IMR-90 (cell line): ENCODE results near the gene CDH26. TPM values are rescaled to one million over a fixed set of nuclear protein-coding genes. Genes with fewer than 3 reads are reported as not detected.

Experiments
- ATAC-seq: fragments of 200-7000 bp; cut with Tn5 transposase; 2 replicates; pipeline ENCODE4 v1.9.1; 2020; ENCODE audit warnings: low read depth, mild to moderate bottlenecking, moderate library complexity
- BruUV-seq: library from RNA; stranded (reverse); fragments of 400-500 nt; replicated peaks from 2 replicates; lab custom pipeline; 2021; lab: Mats Ljungman, UMichigan
- CTCF ChIA-PET: fragments of 300-600 bp; formaldehyde crosslinking; extraction: SDS; loops from one replicate; lab custom pipeline; 2021; ENCODE audit warnings: antibody characterized with exemption; lab: Yijun Ruan, JAX
- POLR2A ChIA-PET: fragments of 300-600 bp; sonication (Branson Sonifier 250); formaldehyde crosslinking; loops from one replicate; lab custom pipeline; 2022; ENCODE audit warnings: antibody characterized with exemption; ENCODE audit not compliant: unreplicated experiment; lab: Charles Lee
- DNase-seq: peaks from one replicate; pipeline ENCODE4 v3.0.0; 2013
- H2AFZ ChIP-seq: replicated peaks from 2 replicates; pipeline ENCODE3; 2013; ENCODE audit warnings: low read length, mild to moderate bottlenecking; ENCODE audit not compliant: poor library complexity
- H2AK5ac ChIP-seq: 2 replicates; pipeline ENCODE4 v1.6.1; 2013; ENCODE audit warnings: low read depth, low read length, inconsistent platforms
- H2AK9ac ChIP-seq: replicated peaks from 2 replicates; pipeline ENCODE3; 2013; ENCODE audit warnings: mild to moderate bottlenecking, low read depth, low read length, moderate library complexity; ENCODE audit not compliant: poor library complexity
- H2BK120ac ChIP-seq: 2 replicates; pipeline ENCODE4 v1.6.1; 2013; ENCODE audit warnings: low read depth, low read length, inconsistent platforms
- H2BK15ac ChIP-seq: 3 replicates; pipeline ENCODE4 v1.6.1; 2013; ENCODE audit warnings: low read depth, low read length, inconsistent platforms
- H2BK20ac ChIP-seq: 2 replicates; pipeline ENCODE4 v1.6.1; 2013; ENCODE audit warnings: low read depth, mild to moderate bottlenecking, inconsistent platforms, low read length, moderate library complexity
- H2BK5ac ChIP-seq: 2 replicates; pipeline ENCODE4 v1.6.1; 2013; ENCODE audit warnings: mild to moderate bottlenecking, low read depth, low read length, inconsistent platforms; ENCODE audit not compliant: poor library complexity, severe bottlenecking
- H3K14ac ChIP-seq: replicated peaks from 2 replicates; pipeline ENCODE4 v1.6.1; 2013; ENCODE audit warnings: low read depth, low read length, inconsistent platforms
- H3K18ac ChIP-seq: 2 replicates; pipeline ENCODE4 v1.6.1; 2013; ENCODE audit warnings: low read depth, low read length, control low read depth
- H3K23ac ChIP-seq: 2 replicates; pipeline ENCODE4 v1.6.1; 2013; ENCODE audit warnings: low read depth, low read length, inconsistent platforms
- H3K27ac ChIP-seq: 2 replicates; pipeline ENCODE4 v1.5.1; 2013; ENCODE audit warnings: mild to moderate bottlenecking, control low read depth, low read length; ENCODE audit not compliant: insufficient read depth
- H3K27me3 ChIP-seq: 2 replicates; pipeline ENCODE4 v1.6.1; 2013; ENCODE audit warnings: low read length; ENCODE audit not compliant: control insufficient read depth, insufficient read depth
- H3K36me3 ChIP-seq: 2 replicates; pipeline ENCODE4 v1.6.1; 2013; ENCODE audit warnings: low read length, mixed read lengths; ENCODE audit not compliant: control insufficient read depth, insufficient read depth
- H3K4ac ChIP-seq: 2 replicates; pipeline ENCODE4 v1.6.1; 2013; ENCODE audit warnings: low read depth, low read length, inconsistent platforms
- H3K4me1 ChIP-seq: 2 replicates; pipeline ENCODE4 v1.6.1; 2013; ENCODE audit warnings: low read length, mixed read lengths; ENCODE audit not compliant: control insufficient read depth, insufficient read depth
- H3K4me2 ChIP-seq: 2 replicates; pipeline ENCODE4 v1.6.1; 2013; ENCODE audit warnings: low read depth, mild to moderate bottlenecking, control low read depth, low read length, moderate library complexity
- H3K4me3 ChIP-seq: 2 replicates; pipeline ENCODE4 v1.5.1; 2013; ENCODE audit warnings: low read depth, mild to moderate bottlenecking, control low read depth, low read length, moderate library complexity; ENCODE audit not compliant: insufficient read depth
- H3K56ac ChIP-seq: 2 replicates; pipeline ENCODE4 v1.6.1; 2013; ENCODE audit warnings: low read length, inconsistent platforms; ENCODE audit not compliant: insufficient read depth; ENCODE audit errors: extremely low read depth
- H3K79me1 ChIP-seq, 2 experiments: 2 replicates each; pipeline ENCODE4 v1.6.1; 2013; ENCODE audit warnings: low read length in 2 of 2, inconsistent platforms in 1 of 2, low read depth in 1 of 2
- H3K9ac ChIP-seq: 2 replicates; pipeline ENCODE4 v1.6.1; 2013; ENCODE audit warnings: low read depth, low read length, control low read depth
- H3K9me1 ChIP-seq: 2 replicates; pipeline ENCODE4 v1.6.1; 2013; ENCODE audit warnings: low read length, inconsistent platforms; ENCODE audit not compliant: insufficient read depth
- H3K9me3 ChIP-seq: 2 replicates; pipeline ENCODE4 v1.6.1; 2013; ENCODE audit warnings: low read length; ENCODE audit not compliant: control insufficient read depth, insufficient read depth
- H4K20me1 ChIP-seq: 2 replicates; pipeline ENCODE4 v1.6.1; 2013; ENCODE audit warnings: low read length, inconsistent platforms; ENCODE audit not compliant: insufficient read depth
- H4K5ac ChIP-seq: 2 replicates; pipeline ENCODE4 v1.6.1; 2013; ENCODE audit warnings: mild to moderate bottlenecking, low read depth, low read length, control low read depth
- H4K8ac ChIP-seq, 2 experiments: 2 replicates each; pipeline ENCODE4 v1.6.1; 2013; ENCODE audit warnings: low read depth in 2 of 2, low read length in 2 of 2, control low read depth in 1 of 2, inconsistent platforms in 1 of 2
- H4K91ac ChIP-seq: 2 replicates; pipeline ENCODE4 v1.6.1; 2013; ENCODE audit warnings: low read depth, low read length, inconsistent platforms; ENCODE audit not compliant: insufficient read depth
- NFE2L2 ChIP-seq: fragments of 150-350 bp; IDR thresholded peaks from 2 replicates; pipeline ENCODE4 v1.6.1; 2016; ENCODE audit warnings: low read depth, mild to moderate bottlenecking, low read length
- RFX5 ChIP-seq: IDR thresholded peaks from 2 replicates; pipeline ENCODE4 v1.8.0; 2012; ENCODE audit warnings: low read depth, mild to moderate bottlenecking, low read length, moderate library complexity
- WGBS, 2 experiments: methylation state at CpG; one replicate each; pipeline versions ENCODE4 v1.1.5 to v1.1.7; 2013; ENCODE audit warnings: missing lambda C conversion rate in 2 of 2; ENCODE audit not compliant: insufficient read length in 1 of 2; ENCODE audit errors: extremely low coverage in 2 of 2; 5-methylcytosine and 5-hydroxymethylcytosine counted together
- dilution Hi-C: fragments of 300-500 bp; cut with HindIII; formaldehyde crosslinking; loops from one replicate; pipeline ENCODE4 v1.14.3; 2018; ENCODE audit warnings: low sequenced_read_pairs; ENCODE audit not compliant: unreplicated experiment
- in situ Hi-C: fragments of 300-500 bp; cut with MboI; formaldehyde crosslinking; loops from 3 replicates; pipeline ENCODE4 v1.14.3; 2019; ENCODE audit warnings: low sequenced_read_pairs, inconsistent platforms, mixed read lengths
- intact Hi-C: fragments of 100-400 bp; cut with micrococcal nuclease; formaldehyde crosslinking; loops from 2 replicates; pipeline ENCODE4 v1.10.0; 2022
- polyA plus RNA-seq, 3 experiments: library from polyadenylated mRNA; depleted of rRNA; stranded (reverse); fragments of >200 nt; gene quantifications; 2 replicates each; pipeline ENCODE4 v1.2.3, GENCODE V29; 2012; ENCODE audit warnings: low replicate concordance in 1 of 3
- total RNA-seq: library from RNA; depleted of rRNA; stranded (reverse); fragments of >200 nt; gene quantifications from 2 replicates; pipeline ENCODE4 v1.2.3, GENCODE V29; 2012

The CDH26 gene
- total and polyA plus RNA-seq, 2 of the 4 experiments (the other 2 are of a cell fraction): not detected

DNA sequence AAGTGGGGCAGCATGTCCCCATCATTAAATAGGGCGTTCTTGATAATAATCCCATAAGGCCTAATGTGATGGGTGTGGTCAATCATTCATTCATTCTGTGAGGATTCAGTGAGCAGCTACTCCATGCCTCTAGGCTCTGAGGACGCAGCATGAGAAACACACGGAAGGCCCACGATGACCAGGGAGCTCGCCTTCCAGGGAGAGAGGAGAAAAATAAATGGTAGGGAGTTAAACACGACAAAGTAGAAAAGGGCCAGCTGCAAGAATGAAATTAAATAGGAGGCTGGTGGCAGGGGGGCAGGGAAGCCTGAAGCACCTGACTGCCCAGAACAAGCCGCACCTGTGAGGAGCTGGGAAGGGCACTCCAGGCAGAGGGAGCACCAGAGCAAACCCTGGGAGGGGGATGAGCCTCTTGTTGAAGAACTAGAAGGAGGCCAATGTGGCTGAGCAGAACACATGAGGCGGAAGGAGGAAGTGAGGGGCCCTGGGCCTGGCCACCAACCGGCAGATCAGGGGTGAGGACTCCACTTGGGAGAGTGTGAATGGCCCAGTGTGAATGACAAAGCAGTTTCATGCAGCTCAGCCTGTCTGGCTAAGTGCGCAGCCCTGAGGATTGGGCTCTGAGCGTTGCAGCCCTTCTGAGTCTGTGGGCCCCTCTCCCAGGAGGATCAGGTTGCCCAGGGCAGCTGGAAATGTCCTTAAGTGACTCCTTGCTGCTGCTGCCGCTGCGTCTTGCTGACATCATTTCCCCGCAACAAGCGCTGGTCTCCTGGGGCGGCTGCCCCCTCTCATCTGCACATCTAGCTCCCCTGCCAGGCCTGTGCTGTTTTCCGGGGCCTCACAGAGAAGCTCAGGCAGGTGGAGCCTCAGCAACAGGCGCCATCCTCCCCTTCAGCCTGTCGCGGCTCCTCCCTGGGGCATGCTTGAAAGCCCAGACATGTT lies 99.9 kb downstream of the CDH26 start:
- Histone ChIP-seq H3K79me1 (no peaks in the 10 kb centered on the region), H3K27me3 (peaks cover 3% of the 10 kb centered on the region; the same call in 1 of the 2 replicates), H3K27ac (peak overlapping the region; percentile 8; the same call in 1 of the 2 replicates), H4K8ac (peak overlapping the region; percentile 19 to 45; a peak in 1 of 4 replicates), H3K4me1 (peaks cover 15% of the 10 kb centered on the region; the same call in 1 of the 2 replicates), H2BK5ac (no peak overlapping the region), H2BK120ac (peak overlapping the region; percentile 18; the same call in 1 of the 2 replicates), H4K91ac (no peak overlapping the region; the same call in 1 of the 2 replicates), H4K20me1 (no peaks in the 10 kb centered on the region), H3K4me3 (no peak overlapping the region), H2BK15ac (no peak overlapping the region), H3K18ac (peak overlapping the region; percentile 36), H3K9me3 (no peaks in the 10 kb centered on the region), H3K14ac (no peak overlapping the region), H3K36me3 (no peaks in the 10 kb centered on the region), H3K4me2 (peak overlapping the region; percentile 38; the same call in 1 of the 2 replicates), H3K9ac (no peak overlapping the region), H3K4ac (no peak overlapping the region), H3K23ac (no peak overlapping the region), H2BK20ac (0 out of 2 replicates have a peak overlapping the region, but pooled peaks have one; percentile 12), H2AK9ac (no peak overlapping the region), H2AK5ac (no peak overlapping the region; the same call in 1 of the 2 replicates), H4K5ac (peak overlapping the region; percentile 12; the same call in 1 of the 2 replicates), H2AFZ (peak overlapping the region; percentile 85), H3K9me1 (no peaks in the 10 kb centered on the region; the same call in 1 of the 2 replicates), H3K56ac (no peak overlapping the region)
- TF ChIP-seq RFX5 (no peak), NFE2L2 (peak; percentile 73; the same call in 1 of the 2 replicates)
- BruUV-seq: no TSS peak
- DNase-seq (peak; percentile 79), ATAC-seq (peak; percentile 3)
- intact Hi-C loops (loop anchor here (1.0 to 10.0 kb wide), 6 partner anchors 109 to 1839 kb away; partner anchors contain the start of gene CDH4), dilution Hi-C loops (no loop called here), in situ Hi-C loops (loop anchor here (25.0 kb wide), 2 partner anchors 1179 to 1829 kb away; no protein-coding TSS in a partner anchor)
- CTCF ChIA-PET: interaction anchor here (0.6 to 2.3 kb wide), 4 partner anchors 10 to 1437 kb away, joined by 3 to 7 read pairs (median 6); no protein-coding TSS in a partner anchor
- POLR2A ChIA-PET: no interaction called here
- WGBS, 2 experiments: 49% methylated on average over 11 of the region's 20 CpGs; no CpG with 5 or more reads in 1 of the 2 experiments
